GM23338 (cell line): ENCODE results near the gene PKLR. TPM values are rescaled to one million over a fixed set of nuclear protein-coding genes. Genes with fewer than 3 reads are reported as not detected.
A peak's percentile ranks its signal among the peaks of the same experiment; 100 is the strongest.

Source experiments
- ATAC-seq: fragments of 200-7000 bp; cut with Tn5 transposase; 3 replicates; pipeline ENCODE4 v1.9.1; 2020
- DNase-seq: peaks from one replicate; pipeline ENCODE4 v3.0.0-alpha.2; 2015; ENCODE audit warnings: low spot score
- H2AFZ ChIP-seq: fragments of 200-600 bp; sonication (generic); 2 replicates; pipeline ENCODE4 v1.8.0; 2016; ENCODE audit warnings: antibody characterized with exemption, mild to moderate bottlenecking, moderate library complexity
- H3F3A ChIP-seq: fragments of 200-600 bp; sonication (generic); replicated peaks from 2 replicates; pipeline ENCODE4 v1.8.0; 2017; ENCODE audit warnings: antibody characterized with exemption, mixed run types, low read depth
- H3K27ac ChIP-seq: fragments of 200-600 bp; sonication (generic); 2 replicates; pipeline ENCODE4 v1.6.1; 2016; ENCODE audit warnings: low read depth
- H3K27me3 ChIP-seq: fragments of 200-600 bp; sonication (generic); 2 replicates; pipeline ENCODE4 v1.8.0; 2016; ENCODE audit warnings: mild to moderate bottlenecking, mixed run types, moderate library complexity; ENCODE audit not compliant: insufficient read depth
- H3K36me3 ChIP-seq: fragments of 200-600 bp; sonication (generic); 2 replicates; pipeline ENCODE4 v1.8.0; 2016; ENCODE audit warnings: mild to moderate bottlenecking; ENCODE audit not compliant: insufficient read depth
- H3K4me1 ChIP-seq: fragments of 200-600 bp; sonication (generic); 2 replicates; pipeline ENCODE4 v1.8.0; 2016; ENCODE audit warnings: mild to moderate bottlenecking, moderate library complexity; ENCODE audit not compliant: insufficient read depth
- H3K4me2 ChIP-seq: fragments of 200-600 bp; sonication (generic); 2 replicates; pipeline ENCODE4 v1.7.1; 2017; ENCODE audit warnings: mixed run types
- H3K4me3 ChIP-seq: fragments of 200-600 bp; sonication (generic); 2 replicates; pipeline ENCODE4 v1.6.1; 2016; ENCODE audit warnings: mixed run types
- H3K79me2 ChIP-seq: fragments of 200-600 bp; sonication (generic); replicated peaks from 2 replicates; pipeline ENCODE4 v1.8.0; 2017; ENCODE audit warnings: mild to moderate bottlenecking; ENCODE audit not compliant: insufficient read depth
- H3K9me2 ChIP-seq: fragments of 200-600 bp; sonication (generic); 2 replicates; pipeline ENCODE4 v1.8.0; 2017; ENCODE audit not compliant: insufficient read depth
- H4K20me1 ChIP-seq: fragments of 200-600 bp; sonication (generic); replicated peaks from 2 replicates; pipeline ENCODE4 v1.8.0; 2017; ENCODE audit warnings: mild to moderate bottlenecking; ENCODE audit not compliant: insufficient read depth
- H3K27ac Mint-ChIP-seq: 2 replicates; pipeline ENCODE4 v1.8.0; 2020; ENCODE audit warnings: inconsistent platforms, mild to moderate bottlenecking, moderate library complexity, mixed read lengths
- H3K27me3 Mint-ChIP-seq: 3 replicates; pipeline ENCODE4 v1.8.0; 2022; ENCODE audit warnings: low read depth, mild to moderate bottlenecking, moderate library complexity, mixed read lengths, inconsistent platforms; ENCODE audit not compliant: insufficient read depth, poor library complexity
- H3K36me3 Mint-ChIP-seq: 3 replicates; pipeline ENCODE4 v1.8.0; 2021; ENCODE audit warnings: low read depth, mild to moderate bottlenecking, inconsistent platforms, moderate library complexity, mixed read lengths
- H3K4me1 Mint-ChIP-seq: 3 replicates; pipeline ENCODE4 v1.8.0; 2020; ENCODE audit warnings: mild to moderate bottlenecking, inconsistent platforms, mixed read lengths
- H3K4me3 Mint-ChIP-seq: 3 replicates; pipeline ENCODE4 v1.8.0; 2021; ENCODE audit warnings: moderate library complexity, mild to moderate bottlenecking, inconsistent platforms, mixed read lengths
- H3K9me3 Mint-ChIP-seq: 3 replicates; pipeline ENCODE4 v1.8.0; 2020; ENCODE audit warnings: moderate library complexity, mild to moderate bottlenecking, inconsistent platforms, mixed read lengths
- CREB1 ChIP-seq: fragments of 250-450 bp; sonication (Bioruptor Pico); IDR thresholded peaks from 2 replicates; pipeline ENCODE4 v1.5.0; 2020; ENCODE audit warnings: low read depth, mild to moderate bottlenecking, moderate library complexity
- EZH2phosphoT487 ChIP-seq: fragments of 200-600 bp; sonication (generic); IDR thresholded peaks from one replicate; pipeline ENCODE4 v1.8.1; 2018; ENCODE audit warnings: antibody characterized with exemption; ENCODE audit not compliant: unreplicated experiment
- JUNB ChIP-seq: IDR thresholded peaks from one replicate; pipeline ENCODE4 v1.6.1; 2016; ENCODE audit warnings: antibody characterized with exemption; ENCODE audit not compliant: unreplicated experiment
- NANOG ChIP-seq: IDR thresholded peaks from 2 replicates; pipeline ENCODE4 v1.6.1; 2016; ENCODE audit warnings: antibody characterized with exemption, borderline replicate concordance
- POLR2AphosphoS5 ChIP-seq: IDR thresholded peaks from 2 replicates; pipeline ENCODE4 v1.6.1; 2016; ENCODE audit warnings: antibody characterized with exemption, low read depth
- ZNF114 ChIP-seq: fragments of 250-450 bp; sonication (Bioruptor Pico); IDR thresholded peaks from 2 replicates; pipeline ENCODE4 v1.5.0; 2020; ENCODE audit warnings: mild to moderate bottlenecking, moderate library complexity
- ZNF331 ChIP-seq: fragments of 250-450 bp; sonication (Bioruptor Pico); IDR thresholded peaks from 2 replicates; pipeline ENCODE4 v1.5.0; 2020; ENCODE audit warnings: low read depth, mild to moderate bottlenecking, moderate library complexity
- polyA plus RNA-seq: library from polyadenylated mRNA; unstranded; fragments of >200 nt; fragmentation: Nextera tagmentation; extraction: Ambion mirVana; gene quantifications from 2 replicates; pipeline ENCODE4 v1.2.1, GENCODE V29; 2016
- total RNA-seq: library from RNA; depleted of rRNA; stranded (reverse); fragments of >200 nt; shearing (Covaris generic); gene quantifications from 2 replicates; pipeline ENCODE4 v1.2.3, GENCODE V29; 2014
- TF ChIP-seq, protein P1 (sequence below), 2 experiments: fragments of 200-600 bp in 1 of 2; sonication (generic) in 1 of 2; conservative IDR thresholded peaks; 2 replicates each; pipeline versions ENCODE4 v1.5.1 to v1.6.1; 2016 to 2017; ENCODE audit warnings: antibody characterized with exemption in 2 of 2, low read depth in 2 of 2, mild to moderate bottlenecking in 2 of 2, moderate library complexity in 1 of 2
- TF ChIP-seq, protein P2 (sequence below): fragments of 250-450 bp; sonication (Bioruptor Pico); IDR thresholded peaks from 2 replicates; pipeline ENCODE4 v1.5.0; 2020; ENCODE audit warnings: mild to moderate bottlenecking, moderate library complexity
- TF ChIP-seq, protein P3 (sequence below): IDR thresholded peaks from 2 replicates; pipeline ENCODE4 v1.6.1; 2016; ENCODE audit warnings: antibody characterized with exemption

PKLR gene
- total and polyA plus RNA-seq, 2 experiments from 2014 or later = 2.0 to 3.7 TPM

DNA sequence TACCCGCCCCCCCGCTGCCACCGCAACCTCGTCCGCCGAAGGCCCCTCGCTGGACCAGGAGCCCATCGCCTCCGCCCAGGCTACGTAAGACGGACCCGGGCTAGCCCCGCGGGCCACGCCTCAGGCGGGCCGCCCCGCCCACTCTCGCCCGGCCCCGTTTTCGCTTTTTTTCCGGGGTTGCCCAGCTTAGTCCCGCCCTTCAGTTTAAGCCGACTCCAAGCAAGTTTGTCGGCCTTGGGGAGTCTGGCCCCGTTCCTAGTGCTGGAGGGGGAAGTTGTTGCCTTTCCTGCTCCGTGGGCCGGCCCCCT lies 22.4 kb upstream of the PKLR start:
- peaks cover 23% of the 10 kb centered on the region for H3K36me3 ChIP-seq
- peaks cover 3% of the 10 kb centered on the region for H4K20me1 ChIP-seq
- no peaks in the 10 kb centered on the region for H3K9me3 Mint-ChIP-seq
- peak overlapping the region; percentile 95 for H3K4me3 Mint-ChIP-seq
- H3K36me3 Mint-ChIP-seq = peaks cover 25% of the 10 kb centered on the region
- H3K4me3 ChIP-seq = peak overlapping the region; percentile 99
- DNase-seq (peak; percentile 91), ATAC-seq (peak; percentile 33)
- peaks cover 41% of the 10 kb centered on the region for H3K4me1 Mint-ChIP-seq
- H2AFZ ChIP-seq = peak overlapping the region; percentile 96
- no peaks in the 10 kb centered on the region for H3K9me2 ChIP-seq
- peaks cover 37% of the 10 kb centered on the region for H3F3A ChIP-seq
- H3K27ac ChIP-seq = peak overlapping the region; percentile 96
- H3K27me3 Mint-ChIP-seq = peaks cover 18% of the 10 kb centered on the region
- TF ChIP-seq NANOG (no peak), ZNF331 (CRISPR knock-in tag) (no peak), JUNB (no peak), EZH2phosphoT487 (no peak), ZNF114 (no peak), POLR2AphosphoS5 (no peak), CREB1 (CRISPR knock-in tag) (no peak)
- H3K27ac Mint-ChIP-seq = peak overlapping the region; percentile 75; the same call in 1 of the 2 replicates
- 0 out of 2 replicates have a peak, but pooled peaks cover 5% of the 10 kb centered on the region for H3K79me2 ChIP-seq
- H3K4me2 ChIP-seq = peak overlapping the region; percentile 99
- H3K4me1 ChIP-seq = peaks cover 27% of the 10 kb centered on the region
- H3K27me3 ChIP-seq = peaks cover 7% of the 10 kb centered on the region

DNA sequence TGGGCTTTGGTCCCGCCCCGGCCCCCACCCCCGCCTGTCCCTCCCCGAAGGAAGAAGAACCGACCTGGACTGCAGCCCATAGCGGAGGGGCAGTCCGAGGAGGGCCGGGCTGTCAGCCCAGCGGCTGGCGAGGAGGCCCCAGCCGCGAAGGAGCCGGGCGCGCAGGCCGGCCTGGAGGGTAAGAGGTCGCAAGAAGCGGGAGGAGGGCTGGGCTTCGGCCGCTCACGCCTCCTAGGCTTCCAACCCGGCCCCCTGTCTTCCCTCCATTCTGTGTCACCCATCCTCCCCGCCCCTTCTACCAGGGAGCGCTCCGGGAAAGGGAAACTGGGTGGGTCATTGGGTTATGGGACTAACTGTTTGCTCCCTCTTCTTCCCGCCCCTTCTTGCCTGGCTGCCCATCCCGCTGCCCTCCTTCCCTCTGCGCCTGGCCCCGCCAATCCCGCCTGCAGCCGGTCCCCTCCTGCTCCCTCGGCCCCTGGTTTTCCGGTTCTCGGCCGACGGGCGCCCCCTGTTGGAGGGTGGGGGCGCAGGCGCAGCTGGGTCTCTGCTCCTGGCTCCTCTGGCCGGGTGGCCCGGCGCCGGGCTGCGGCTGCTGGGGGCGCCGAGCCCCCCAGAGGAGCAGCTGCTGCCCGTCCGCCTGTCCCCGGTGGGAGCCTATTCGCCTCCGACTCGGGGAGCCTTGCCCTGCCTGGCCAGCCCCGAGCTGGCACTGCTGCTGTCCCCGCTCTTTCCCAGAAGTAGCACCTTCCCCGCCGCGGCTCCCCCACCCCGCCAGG lies 21.9 kb upstream of the PKLR start:
- Mint-ChIP-seq H3K27ac (no peak overlapping the region), H3K9me3 (no peaks in the 10 kb centered on the region), H3K4me1 (peaks cover 41% of the 10 kb centered on the region), H3K36me3 (peaks cover 26% of the 10 kb centered on the region), H3K4me3 (peak overlapping the region; percentile 95), H3K27me3 (peaks cover 20% of the 10 kb centered on the region)
- H4K20me1 ChIP-seq = peaks cover 9% of the 10 kb centered on the region
- no peak overlapping the region for H3K27ac ChIP-seq
- H3K4me1 ChIP-seq = peaks cover 28% of the 10 kb centered on the region
- DNase-seq (peak; percentile 95), ATAC-seq (peak; percentile 22)
- H3K27me3 ChIP-seq = peaks cover 7% of the 10 kb centered on the region
- H3F3A ChIP-seq = peaks cover 42% of the 10 kb centered on the region
- peak overlapping the region; percentile 99 for H3K4me2 ChIP-seq
- H3K36me3 ChIP-seq = peaks cover 29% of the 10 kb centered on the region
- H2AFZ ChIP-seq = no peak overlapping the region; the same call in 1 of the 2 replicates
- no peaks in the 10 kb centered on the region for H3K9me2 ChIP-seq
- peak overlapping the region; percentile 99 for H3K4me3 ChIP-seq
- 0 out of 2 replicates have a peak, but pooled peaks cover 5% of the 10 kb centered on the region for H3K79me2 ChIP-seq
- TF ChIP-seq, protein P1, sequence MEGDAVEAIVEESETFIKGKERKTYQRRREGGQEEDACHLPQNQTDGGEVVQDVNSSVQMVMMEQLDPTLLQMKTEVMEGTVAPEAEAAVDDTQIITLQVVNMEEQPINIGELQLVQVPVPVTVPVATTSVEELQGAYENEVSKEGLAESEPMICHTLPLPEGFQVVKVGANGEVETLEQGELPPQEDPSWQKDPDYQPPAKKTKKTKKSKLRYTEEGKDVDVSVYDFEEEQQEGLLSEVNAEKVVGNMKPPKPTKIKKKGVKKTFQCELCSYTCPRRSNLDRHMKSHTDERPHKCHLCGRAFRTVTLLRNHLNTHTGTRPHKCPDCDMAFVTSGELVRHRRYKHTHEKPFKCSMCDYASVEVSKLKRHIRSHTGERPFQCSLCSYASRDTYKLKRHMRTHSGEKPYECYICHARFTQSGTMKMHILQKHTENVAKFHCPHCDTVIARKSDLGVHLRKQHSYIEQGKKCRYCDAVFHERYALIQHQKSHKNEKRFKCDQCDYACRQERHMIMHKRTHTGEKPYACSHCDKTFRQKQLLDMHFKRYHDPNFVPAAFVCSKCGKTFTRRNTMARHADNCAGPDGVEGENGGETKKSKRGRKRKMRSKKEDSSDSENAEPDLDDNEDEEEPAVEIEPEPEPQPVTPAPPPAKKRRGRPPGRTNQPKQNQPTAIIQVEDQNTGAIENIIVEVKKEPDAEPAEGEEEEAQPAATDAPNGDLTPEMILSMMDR (conservative IDR thresholded peaks at IDR 0.05; ENCODE audit: low read depth in 2 of 2) = peak; percentile 68 to 93
- TF ChIP-seq, protein P2, sequence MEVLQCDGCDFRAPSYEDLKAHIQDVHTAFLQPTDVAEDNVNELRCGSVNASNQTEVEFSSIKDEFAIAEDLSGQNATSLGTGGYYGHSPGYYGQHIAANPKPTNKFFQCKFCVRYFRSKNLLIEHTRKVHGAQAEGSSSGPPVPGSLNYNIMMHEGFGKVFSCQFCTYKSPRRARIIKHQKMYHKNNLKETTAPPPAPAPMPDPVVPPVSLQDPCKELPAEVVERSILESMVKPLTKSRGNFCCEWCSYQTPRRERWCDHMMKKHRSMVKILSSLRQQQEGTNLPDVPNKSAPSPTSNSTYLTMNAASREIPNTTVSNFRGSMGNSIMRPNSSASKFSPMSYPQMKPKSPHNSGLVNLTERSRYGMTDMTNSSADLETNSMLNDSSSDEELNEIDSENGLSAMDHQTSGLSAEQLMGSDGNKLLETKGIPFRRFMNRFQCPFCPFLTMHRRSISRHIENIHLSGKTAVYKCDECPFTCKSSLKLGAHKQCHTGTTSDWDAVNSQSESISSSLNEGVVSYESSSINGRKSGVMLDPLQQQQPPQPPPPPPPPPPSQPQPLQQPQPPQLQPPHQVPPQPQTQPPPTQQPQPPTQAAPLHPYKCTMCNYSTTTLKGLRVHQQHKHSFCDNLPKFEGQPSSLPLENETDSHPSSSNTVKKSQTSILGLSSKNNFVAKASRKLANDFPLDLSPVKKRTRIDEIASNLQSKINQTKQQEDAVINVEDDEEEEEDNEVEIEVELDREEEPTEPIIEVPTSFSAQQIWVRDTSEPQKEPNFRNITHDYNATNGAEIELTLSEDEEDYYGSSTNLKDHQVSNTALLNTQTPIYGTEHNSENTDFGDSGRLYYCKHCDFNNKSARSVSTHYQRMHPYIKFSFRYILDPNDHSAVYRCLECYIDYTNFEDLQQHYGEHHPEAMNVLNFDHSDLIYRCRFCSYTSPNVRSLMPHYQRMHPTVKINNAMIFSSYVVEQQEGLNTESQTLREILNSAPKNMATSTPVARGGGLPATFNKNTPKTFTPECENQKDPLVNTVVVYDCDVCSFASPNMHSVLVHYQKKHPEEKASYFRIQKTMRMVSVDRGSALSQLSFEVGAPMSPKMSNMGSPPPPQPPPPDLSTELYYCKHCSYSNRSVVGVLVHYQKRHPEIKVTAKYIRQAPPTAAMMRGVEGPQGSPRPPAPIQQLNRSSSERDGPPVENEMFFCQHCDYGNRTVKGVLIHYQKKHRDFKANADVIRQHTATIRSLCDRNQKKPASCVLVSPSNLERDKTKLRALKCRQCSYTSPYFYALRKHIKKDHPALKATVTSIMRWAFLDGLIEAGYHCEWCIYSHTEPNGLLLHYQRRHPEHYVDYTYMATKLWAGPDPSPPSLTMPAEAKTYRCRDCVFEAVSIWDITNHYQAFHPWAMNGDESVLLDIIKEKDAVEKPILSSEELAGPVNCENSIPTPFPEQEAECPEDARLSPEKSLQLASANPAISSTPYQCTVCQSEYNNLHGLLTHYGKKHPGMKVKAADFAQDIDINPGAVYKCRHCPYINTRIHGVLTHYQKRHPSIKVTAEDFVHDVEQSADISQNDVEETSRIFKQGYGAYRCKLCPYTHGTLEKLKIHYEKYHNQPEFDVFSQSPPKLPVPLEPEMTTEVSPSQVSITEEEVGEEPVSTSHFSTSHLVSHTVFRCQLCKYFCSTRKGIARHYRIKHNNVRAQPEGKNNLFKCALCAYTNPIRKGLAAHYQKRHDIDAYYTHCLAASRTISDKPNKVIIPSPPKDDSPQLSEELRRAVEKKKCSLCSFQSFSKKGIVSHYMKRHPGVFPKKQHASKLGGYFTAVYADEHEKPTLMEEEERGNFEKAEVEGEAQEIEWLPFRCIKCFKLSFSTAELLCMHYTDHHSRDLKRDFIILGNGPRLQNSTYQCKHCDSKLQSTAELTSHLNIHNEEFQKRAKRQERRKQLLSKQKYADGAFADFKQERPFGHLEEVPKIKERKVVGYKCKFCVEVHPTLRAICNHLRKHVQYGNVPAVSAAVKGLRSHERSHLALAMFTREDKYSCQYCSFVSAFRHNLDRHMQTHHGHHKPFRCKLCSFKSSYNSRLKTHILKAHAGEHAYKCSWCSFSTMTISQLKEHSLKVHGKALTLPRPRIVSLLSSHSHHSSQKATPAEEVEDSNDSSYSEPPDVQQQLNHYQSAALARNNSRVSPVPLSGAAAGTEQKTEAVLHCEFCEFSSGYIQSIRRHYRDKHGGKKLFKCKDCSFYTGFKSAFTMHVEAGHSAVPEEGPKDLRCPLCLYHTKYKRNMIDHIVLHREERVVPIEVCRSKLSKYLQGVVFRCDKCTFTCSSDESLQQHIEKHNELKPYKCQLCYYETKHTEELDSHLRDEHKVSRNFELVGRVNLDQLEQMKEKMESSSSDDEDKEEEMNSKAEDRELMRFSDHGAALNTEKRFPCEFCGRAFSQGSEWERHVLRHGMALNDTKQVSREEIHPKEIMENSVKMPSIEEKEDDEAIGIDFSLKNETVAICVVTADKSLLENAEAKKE (CRISPR knock-in tag) = no peak
- TF ChIP-seq, protein P3, sequence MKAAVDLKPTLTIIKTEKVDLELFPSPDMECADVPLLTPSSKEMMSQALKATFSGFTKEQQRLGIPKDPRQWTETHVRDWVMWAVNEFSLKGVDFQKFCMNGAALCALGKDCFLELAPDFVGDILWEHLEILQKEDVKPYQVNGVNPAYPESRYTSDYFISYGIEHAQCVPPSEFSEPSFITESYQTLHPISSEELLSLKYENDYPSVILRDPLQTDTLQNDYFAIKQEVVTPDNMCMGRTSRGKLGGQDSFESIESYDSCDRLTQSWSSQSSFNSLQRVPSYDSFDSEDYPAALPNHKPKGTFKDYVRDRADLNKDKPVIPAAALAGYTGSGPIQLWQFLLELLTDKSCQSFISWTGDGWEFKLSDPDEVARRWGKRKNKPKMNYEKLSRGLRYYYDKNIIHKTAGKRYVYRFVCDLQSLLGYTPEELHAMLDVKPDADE = peak; percentile 18; the same call in 1 of the 2 replicates
